ENCODE results near the gene NUDCD2.
"Not testable (repeated sequence)": the region's sequence is repeated elsewhere in the genome, so short reads cannot be mapped to it uniquely, and the experiment has no call there.

NUDCD2 gene

GRCh38 chr5:163433271-163433670 lies 26.6 kb downstream of the NUDCD2 start:
- no peak overlapping the region for H3K27ac Mint-ChIP-seq
- no peak overlapping the region for H3K4me3 Mint-ChIP-seq

GRCh38 chr5:163432544-163432943 lies 27.4 kb downstream of the NUDCD2 start:
- DNase-seq, result no peak
- Mint-ChIP-seq H3K9me3 (no peaks in the 10 kb centered on the region), H3K27ac (no peak overlapping the region), H3K4me1 (peaks cover 12% of the 10 kb centered on the region), H3K4me3 (no peak overlapping the region), H3K27me3 (peaks cover 23% of the 10 kb centered on the region), H3K36me3 (no peaks in the 10 kb centered on the region)
- CTCF ChIA-PET, result no interaction called here

More at GRCh38 chr5:163433271-163433670, 26.6 kb downstream of the NUDCD2 start:
- no peak for DNase-seq
- CTCF ChIA-PET, result no interaction called here
- Mint-ChIP-seq H3K36me3 (no peaks in the 10 kb centered on the region), H3K27me3 (peaks cover 23% of the 10 kb centered on the region), H3K4me1 (peaks cover 16% of the 10 kb centered on the region), H3K9me3 (no peaks in the 10 kb centered on the region)

DNA sequence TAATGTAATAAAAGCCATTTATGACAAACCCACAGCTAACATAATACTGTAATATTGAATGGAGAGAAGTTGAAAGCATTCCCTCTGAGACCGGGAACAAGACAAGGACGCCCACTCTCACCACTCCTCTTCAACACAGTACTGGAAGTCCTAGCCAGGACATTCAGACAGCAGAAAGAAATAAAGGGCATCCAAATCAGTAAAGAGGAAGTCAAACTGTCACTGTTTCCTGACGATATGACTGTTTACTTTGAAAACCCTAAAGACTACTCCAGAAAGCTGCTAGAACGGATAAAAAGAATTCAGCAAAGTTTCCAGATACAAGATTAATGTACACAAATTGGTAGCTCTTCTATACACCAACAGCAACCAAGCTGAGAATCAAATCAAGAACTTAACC lies 33.8 kb downstream of the NUDCD2 start:
- H3K27ac Mint-ChIP-seq, CTCF ChIA-PET, H3K9me3 Mint-ChIP-seq: not testable (repeated sequence)

DNA sequence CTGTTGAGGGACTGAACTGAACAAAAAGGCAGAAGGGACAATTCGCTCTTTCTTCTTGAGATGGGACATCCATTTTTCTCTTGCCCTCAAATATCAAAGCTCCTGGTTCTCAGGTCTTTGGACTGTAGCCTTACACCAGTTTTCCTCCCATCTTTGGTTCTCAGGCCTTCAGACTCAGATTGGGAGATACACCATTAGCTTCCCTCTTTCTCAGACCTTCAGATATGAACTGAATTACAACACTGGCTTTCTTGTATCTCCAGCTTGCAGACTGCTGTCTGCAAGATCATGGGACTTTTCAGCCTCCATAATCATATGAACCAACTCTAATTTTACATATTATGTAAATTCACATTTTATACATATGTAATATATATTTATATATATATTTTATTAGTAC lies 35.1 kb downstream of the NUDCD2 start:
- CTCF ChIA-PET, result interaction anchor here (0.8 to 1.0 kb wide), 2 partner anchors 16 to 78 kb away, joined by 3 read pairs; no protein-coding TSS in a partner anchor
- H3K4me1 Mint-ChIP-seq, result peaks cover 5% of the 10 kb centered on the region
- H3K27ac Mint-ChIP-seq, result no peak overlapping the region
- H3K27me3 Mint-ChIP-seq, result peaks cover 8% of the 10 kb centered on the region
- H3K36me3 Mint-ChIP-seq, result no peaks in the 10 kb centered on the region
- no peak for DNase-seq
- no peaks in the 10 kb centered on the region for H3K9me3 Mint-ChIP-seq
- no peak overlapping the region for H3K4me3 Mint-ChIP-seq

More for the DNA sequence above, 33.8 kb downstream of the NUDCD2 start:
- not testable (repeated sequence) for DNase-seq, H3K27me3 Mint-ChIP-seq, H3K4me1 Mint-ChIP-seq, H3K36me3 Mint-ChIP-seq, H3K4me3 Mint-ChIP-seq

DNA sequence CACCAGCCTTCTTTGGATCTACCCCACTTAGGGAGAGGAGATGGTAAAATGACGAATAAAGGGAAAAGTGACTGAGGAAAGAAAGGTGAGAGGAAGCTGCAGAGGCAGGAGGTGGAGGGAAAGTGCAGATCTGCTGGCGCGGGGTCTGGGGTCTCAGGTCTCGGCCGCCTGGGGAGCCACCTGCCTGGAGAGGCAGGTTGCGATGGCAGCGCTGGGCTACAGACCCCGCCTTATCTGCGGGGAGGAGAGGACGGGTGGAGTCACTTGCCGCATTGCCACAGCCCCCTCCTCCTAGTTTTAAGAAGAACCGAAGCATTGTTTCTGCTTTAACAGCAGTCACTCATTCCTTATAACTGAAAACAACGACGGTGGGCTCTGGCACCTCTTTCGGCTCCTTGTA lies 44.2 kb downstream of the NUDCD2 start:
- H3K27ac Mint-ChIP-seq, H3K36me3 Mint-ChIP-seq, CTCF ChIA-PET, H3K4me3 Mint-ChIP-seq, DNase-seq, H3K4me1 Mint-ChIP-seq, H3K9me3 Mint-ChIP-seq: not testable (repeated sequence)
- H3K27me3 Mint-ChIP-seq, result peaks cover 45% of the 10 kb centered on the region

GRCh38 chr5:163410505-163410904 lies 49.4 kb downstream of the NUDCD2 start:
- H3K9me3 Mint-ChIP-seq, result no peaks in the 10 kb centered on the region
- CTCF ChIA-PET, result no interaction called here
- no peaks in the 10 kb centered on the region for H3K36me3 Mint-ChIP-seq
- peaks cover 22% of the 10 kb centered on the region for H3K27me3 Mint-ChIP-seq
- no peaks in the 10 kb centered on the region for H3K4me1 Mint-ChIP-seq
- H3K27ac Mint-ChIP-seq, result no peak overlapping the region
- H3K4me3 Mint-ChIP-seq, result no peak overlapping the region
- no peak for DNase-seq

DNA sequence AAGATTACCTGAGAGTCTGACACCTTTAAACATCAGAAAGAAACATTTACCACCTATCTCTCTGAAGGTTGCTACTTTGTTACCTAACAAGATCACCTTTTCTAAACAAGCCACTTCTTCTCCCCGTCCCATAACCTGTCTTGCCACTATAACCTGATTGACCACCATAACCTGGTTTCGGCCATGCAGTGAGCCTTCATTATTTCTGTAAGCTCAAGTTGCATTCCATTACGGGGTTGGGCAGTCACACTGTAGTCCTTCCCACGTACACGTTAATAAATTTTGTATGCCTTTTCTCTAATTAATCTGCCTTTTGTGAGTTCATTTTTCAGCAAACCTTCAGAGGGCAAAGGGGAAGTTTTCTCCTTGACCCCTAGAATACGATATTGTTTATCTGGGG lies 50.5 kb downstream of the NUDCD2 start:
- CTCF ChIA-PET, result interaction anchor here (0.9 to 2.3 kb wide), 13 partner anchors 10 to 1866 kb away, joined by 3 to 17 read pairs (median 4); partner anchors contain the start of genes HMMR and NUDCD2
- Mint-ChIP-seq H3K9me3 (no peaks in the 10 kb centered on the region), H3K36me3 (no peaks in the 10 kb centered on the region), H3K4me1 (no peaks in the 10 kb centered on the region), H3K4me3 (no peak overlapping the region), H3K27me3 (peaks cover 12% of the 10 kb centered on the region), H3K27ac (no peak overlapping the region)
- no peak for DNase-seq

GRCh38 chr5:163408311-163408923 lies 51.5 kb downstream of the NUDCD2 start:
- H3K36me3 Mint-ChIP-seq, result no peaks in the 10 kb centered on the region
- no peaks in the 10 kb centered on the region for H3K9me3 Mint-ChIP-seq
- no peak overlapping the region for H3K27ac Mint-ChIP-seq
- H3K27me3 Mint-ChIP-seq, result peaks cover 4% of the 10 kb centered on the region
- DNase-seq, result peak; percentile 68
- H3K4me3 Mint-ChIP-seq, result no peak overlapping the region
- CTCF ChIA-PET, result interaction anchor here (0.7 to 2.3 kb wide), 21 partner anchors 9 to 1865 kb away, joined by 3 to 17 read pairs (median 3); partner anchors contain the start of genes CCNG1, HMMR and NUDCD2
- no peaks in the 10 kb centered on the region for H3K4me1 Mint-ChIP-seq

- Mint-ChIP-seq H3K4me3 (no peak overlapping the region), H3K9me3 (no peaks in the 10 kb centered on the region), H3K36me3 (no peaks in the 10 kb centered on the region), H3K27ac (no peak overlapping the region), H3K27me3 (peaks cover 2% of the 10 kb centered on the region), H3K4me1 (no peaks in the 10 kb centered on the region)
- CTCF ChIA-PET, result interaction anchor here (1.2 to 2.2 kb wide), 2 partner anchors 15 to 59 kb away, joined by 5 to 8 read pairs; no protein-coding TSS in a partner anchor
- no peak for DNase-seq
Observed at GRCh38 chr5:163407034-163407655, 52.8 kb downstream of the NUDCD2 start.

GRCh38 chr5:163404364-163405173 lies 55.3 kb downstream of the NUDCD2 start:
- no peaks in the 10 kb centered on the region for H3K36me3 Mint-ChIP-seq
- CTCF ChIA-PET, result interaction anchor here (0.6 to 1.4 kb wide), 4 partner anchors 8 to 98 kb away, joined by 3 read pairs; no protein-coding TSS in a partner anchor

GRCh38 chr5:163402007-163402406 lies 57.9 kb downstream of the NUDCD2 start:
- Mint-ChIP-seq H3K27me3 (no peaks in the 10 kb centered on the region), H3K4me1 (no peaks in the 10 kb centered on the region), H3K36me3 (no peaks in the 10 kb centered on the region), H3K27ac (no peak overlapping the region), H3K9me3 (no peaks in the 10 kb centered on the region), H3K4me3 (no peak overlapping the region)
- CTCF ChIA-PET, result no interaction called here
- no peak for DNase-seq

More at GRCh38 chr5:163404364-163405173, 55.3 kb downstream of the NUDCD2 start:
- H3K27me3 Mint-ChIP-seq, result no peaks in the 10 kb centered on the region
- DNase-seq, result no peak
- H3K9me3 Mint-ChIP-seq, result no peaks in the 10 kb centered on the region
- no peaks in the 10 kb centered on the region for H3K4me1 Mint-ChIP-seq
- H3K27ac Mint-ChIP-seq, result no peak overlapping the region
- H3K4me3 Mint-ChIP-seq, result no peak overlapping the region

DNA sequence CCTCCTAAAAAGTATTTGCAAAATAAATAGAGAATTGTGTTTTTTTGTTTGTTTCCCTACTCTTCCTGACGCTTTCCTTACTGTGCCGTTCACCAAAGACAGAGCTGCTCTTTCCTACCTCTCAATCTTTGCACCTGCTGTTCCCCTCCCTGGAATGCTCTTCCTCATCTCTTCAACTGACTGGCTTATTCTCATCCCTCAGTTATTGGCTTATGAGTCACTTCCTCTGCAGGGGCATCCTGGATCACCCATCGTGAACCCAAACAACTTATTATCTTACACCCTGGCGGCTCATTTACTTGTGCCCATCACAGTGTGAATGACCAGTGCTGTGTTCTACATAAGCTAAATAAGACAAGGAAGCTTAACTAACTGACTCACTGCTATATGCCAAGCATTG lies 58.6 kb downstream of the NUDCD2 start:
- CTCF ChIA-PET, result no interaction called here
- H3K4me1 Mint-ChIP-seq, result no peaks in the 10 kb centered on the region
- H3K9me3 Mint-ChIP-seq, result no peaks in the 10 kb centered on the region

GRCh38 chr5:163399923-163400322 lies 60.0 kb downstream of the NUDCD2 start:
- no peak for DNase-seq
- Mint-ChIP-seq H3K9me3 (no peaks in the 10 kb centered on the region), H3K4me1 (no peaks in the 10 kb centered on the region), H3K27ac (no peak overlapping the region), H3K27me3 (no peaks in the 10 kb centered on the region), H3K36me3 (no peaks in the 10 kb centered on the region), H3K4me3 (no peak overlapping the region)
- CTCF ChIA-PET, result interaction anchor here (2.2 kb wide), 1 partner anchor 9 kb away, joined by 9 read pairs; no protein-coding TSS in a partner anchor

More for the DNA sequence above, 58.6 kb downstream of the NUDCD2 start:
- DNase-seq, result no peak
- Mint-ChIP-seq H3K4me3 (no peak overlapping the region), H3K36me3 (no peaks in the 10 kb centered on the region), H3K27me3 (no peaks in the 10 kb centered on the region), H3K27ac (no peak overlapping the region)

DNA sequence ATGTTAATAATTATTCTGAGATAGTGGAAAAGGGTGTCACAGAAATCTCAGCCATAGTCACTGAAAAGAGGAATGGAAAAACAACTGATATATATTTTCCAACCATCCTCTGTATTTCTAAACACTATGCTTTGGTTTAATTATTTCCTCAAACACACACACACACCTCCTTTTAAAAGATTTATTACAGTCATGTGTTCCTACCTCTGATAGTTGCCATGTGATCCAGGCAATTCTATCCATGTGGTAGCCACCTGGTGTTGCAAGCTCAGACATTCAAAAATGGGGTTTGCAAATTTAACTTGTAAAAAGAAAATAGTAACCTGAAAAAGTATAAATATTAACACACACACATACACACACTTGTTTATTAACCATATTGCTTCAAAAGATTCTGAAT lies 62.5 kb downstream of the NUDCD2 start:
- CTCF ChIA-PET, result interaction anchor here (0.7 to 1.4 kb wide), 2 partner anchors 7 to 11 kb away, joined by 3 read pairs; no protein-coding TSS in a partner anchor
- Mint-ChIP-seq H3K4me3 (no peak overlapping the region), H3K27me3 (no peaks in the 10 kb centered on the region), H3K4me1 (no peaks in the 10 kb centered on the region), H3K9me3 (no peaks in the 10 kb centered on the region), H3K36me3 (no peaks in the 10 kb centered on the region), H3K27ac (no peak overlapping the region)
- no peak for DNase-seq
